ENCODE data around the gene SRGAP3.

DNA sequence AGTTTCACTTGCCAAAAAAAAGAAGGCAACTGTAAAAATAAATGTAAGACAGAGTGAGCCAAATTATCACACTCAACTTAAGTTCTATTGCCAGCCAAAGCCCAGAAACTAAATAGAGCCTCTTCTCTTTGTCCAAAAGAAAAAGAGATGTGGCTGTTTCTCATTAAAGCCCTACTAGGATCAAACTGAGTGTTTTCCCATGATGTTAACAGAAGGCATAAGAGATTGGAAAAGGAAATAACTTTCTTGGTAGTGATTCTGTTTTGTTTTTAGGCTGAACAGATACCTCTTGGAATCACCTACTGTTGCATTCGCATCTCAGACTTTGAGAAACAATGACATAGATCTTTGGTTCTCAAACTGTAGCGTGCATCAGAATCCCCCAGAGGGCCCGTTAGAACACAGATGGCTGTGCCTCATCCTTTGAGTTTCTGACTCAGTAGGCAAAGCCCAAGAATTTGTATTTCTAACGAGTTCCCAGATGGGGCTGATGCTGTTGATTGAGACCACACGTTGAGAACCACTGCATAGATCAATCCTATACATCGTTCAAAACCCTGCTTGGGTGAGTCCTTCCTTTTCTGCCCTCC lies 42.5 kb upstream of the SRGAP3 start:
- no peak for TF ChIP-seq CTCF (IDR thresholded peaks at IDR 0.05)
- TF ChIP-seq POLR2AphosphoS5 (IDR thresholded peaks at IDR 0.05) = no peak
- TF ChIP-seq EP300 (IDR thresholded peaks at IDR 0.05) = no peak
- TF ChIP-seq POLR2A (IDR thresholded peaks at IDR 0.05) = no peak
